Astrocyte (in vitro differentiated cells and primary cell): ENCODE results near the gene CELF2. TPM values are rescaled to one million over a fixed set of nuclear protein-coding genes. Genes with fewer than 3 reads are reported as not detected.

Experiments
- DNase-seq: peaks from one replicate; pipeline ENCODE4 v3.0.0-alpha.2; 2010; ENCODE audit warnings: low read depth
- FAIRE-seq: peaks from 2 replicates; lab custom pipeline; 2011; peaks lifted over from hg19 to GRCh38; lab: Jason Lieb, UNC
- H2AFZ ChIP-seq: 2 replicates; pipeline ENCODE4 v1.6.0; 2012; ENCODE audit warnings: low read depth, low read length, inconsistent platforms
- H3K27ac ChIP-seq: 2 replicates; pipeline ENCODE4 v1.5.1; 2011; ENCODE audit warnings: low read depth, low read length, inconsistent platforms
- H3K27me3 ChIP-seq: 2 replicates; pipeline ENCODE4 v1.6.0; 2011; ENCODE audit warnings: low read length, inconsistent platforms; ENCODE audit not compliant: insufficient read depth
- H3K36me3 ChIP-seq: 2 replicates; pipeline ENCODE4 v1.5.1; 2011; ENCODE audit warnings: low read length, inconsistent platforms; ENCODE audit not compliant: insufficient read depth
- H3K4me1 ChIP-seq: 2 replicates; pipeline ENCODE4 v1.5.1; 2011; ENCODE audit warnings: low read length, inconsistent platforms; ENCODE audit not compliant: insufficient read depth
- H3K4me2 ChIP-seq: 2 replicates; pipeline ENCODE4 v1.6.0; 2012; ENCODE audit warnings: low read length, inconsistent platforms
- H3K4me3 ChIP-seq: 2 replicates; pipeline ENCODE4 v1.5.1; 2011; ENCODE audit warnings: low read depth, mild to moderate bottlenecking, low read length, inconsistent platforms; ENCODE audit not compliant: insufficient read depth
- H3K79me2 ChIP-seq: 2 replicates; pipeline ENCODE4 v1.6.0; 2012; ENCODE audit warnings: mild to moderate bottlenecking, low read length, inconsistent platforms; ENCODE audit not compliant: insufficient read depth
- H3K9ac ChIP-seq: 2 replicates; pipeline ENCODE4 v1.6.0; 2012; ENCODE audit warnings: mild to moderate bottlenecking, low read length, inconsistent platforms
- H3K9me3 ChIP-seq: 2 replicates; pipeline ENCODE4 v1.5.1; 2012; ENCODE audit warnings: low read depth, mild to moderate bottlenecking, low read length, inconsistent platforms; ENCODE audit not compliant: insufficient read depth
- H4K20me1 ChIP-seq: 2 replicates; pipeline ENCODE4 v1.6.0; 2012; ENCODE audit warnings: low read length, inconsistent platforms; ENCODE audit not compliant: insufficient read depth
- H3K27ac Mint-ChIP-seq: one replicate; pipeline ENCODE4 v1.8.0; 2021; ENCODE audit warnings: mild to moderate bottlenecking, mixed read lengths; ENCODE audit not compliant: unreplicated experiment
- H3K27me3 Mint-ChIP-seq: one replicate; pipeline ENCODE4 v1.8.0; 2021; ENCODE audit warnings: low read depth, mixed read lengths; ENCODE audit not compliant: unreplicated experiment
- H3K36me3 Mint-ChIP-seq: one replicate; pipeline ENCODE4 v1.8.0; 2021; ENCODE audit warnings: low read depth, mixed read lengths; ENCODE audit not compliant: unreplicated experiment
- H3K4me1 Mint-ChIP-seq: one replicate; pipeline ENCODE4 v1.8.0; 2021; ENCODE audit warnings: low read depth, mixed read lengths; ENCODE audit not compliant: unreplicated experiment
- H3K4me3 Mint-ChIP-seq: one replicate; pipeline ENCODE4 v1.8.0; 2021; ENCODE audit warnings: mild to moderate bottlenecking, moderate library complexity, mixed read lengths; ENCODE audit not compliant: unreplicated experiment
- H3K9me3 Mint-ChIP-seq: one replicate; pipeline ENCODE4 v1.8.0; 2021; ENCODE audit warnings: mild to moderate bottlenecking, mixed read lengths; ENCODE audit not compliant: unreplicated experiment
- CTCF ChIP-seq: IDR thresholded peaks from 2 replicates; pipeline ENCODE4 v1.5.1; 2011; ENCODE audit warnings: low read depth, mild to moderate bottlenecking, inconsistent platforms, low read length, moderate library complexity; ENCODE audit not compliant: insufficient read depth
- EZH2 ChIP-seq: IDR thresholded peaks from 2 replicates; pipeline ENCODE4 v1.6.1; 2012; ENCODE audit warnings: mild to moderate bottlenecking, low read length, inconsistent platforms; ENCODE audit not compliant: insufficient read depth
- total RNA-seq: library from RNA; stranded (reverse); gene quantifications from 2 replicates; pipeline ENCODE4 v1.2.1, GENCODE V29; 2021

The CELF2 gene
- total RNA-seq, 1 donor from 2014 or later: 76.1 TPM

GRCh38 chr10:11305825-11306593 lies 288.3 kb downstream of the CELF2 start:
- Mint-ChIP-seq H3K36me3 (peaks cover 48% of the 10 kb centered on the region), H3K27me3 (no peaks in the 10 kb centered on the region), H3K4me3 (no peak overlapping the region), H3K4me1 (no peaks in the 10 kb centered on the region), H3K9me3 (peaks cover 11% of the 10 kb centered on the region), H3K27ac (no peak overlapping the region)
- Histone ChIP-seq H3K4me3 (no peak overlapping the region), H3K9ac (no peak overlapping the region), H3K36me3 (no peaks in the 10 kb centered on the region), H4K20me1 (no peaks in the 10 kb centered on the region), H2AFZ (no peak overlapping the region), H3K9me3 (peaks cover 3% of the 10 kb centered on the region), H3K79me2 (no peaks in the 10 kb centered on the region), H3K27ac (no peak overlapping the region), H3K27me3 (no peaks in the 10 kb centered on the region), H3K4me2 (no peak overlapping the region), H3K4me1 (no peaks in the 10 kb centered on the region)
- TF ChIP-seq CTCF (no peak), EZH2 (no peak)
- DNase-seq: no peak
- no peak for FAIRE-seq

- Histone ChIP-seq H3K4me1 (no peaks in the 10 kb centered on the region), H3K4me2 (no peak overlapping the region), H3K36me3 (no peaks in the 10 kb centered on the region), H3K27me3 (no peaks in the 10 kb centered on the region), H3K79me2 (no peaks in the 10 kb centered on the region), H2AFZ (no peak overlapping the region), H3K9me3 (peaks cover 3% of the 10 kb centered on the region), H4K20me1 (no peaks in the 10 kb centered on the region), H3K27ac (no peak overlapping the region), H3K4me3 (no peak overlapping the region), H3K9ac (no peak overlapping the region)
- TF ChIP-seq EZH2 (no peak), CTCF (no peak)
- Mint-ChIP-seq H3K27ac (no peak overlapping the region), H3K36me3 (peaks cover 51% of the 10 kb centered on the region), H3K9me3 (peaks cover 14% of the 10 kb centered on the region), H3K4me1 (no peaks in the 10 kb centered on the region), H3K4me3 (no peak overlapping the region), H3K27me3 (no peaks in the 10 kb centered on the region)
- no peak for DNase-seq
- FAIRE-seq: no peak
Observed at GRCh38 chr10:11307004-11307403, 289.3 kb downstream of the CELF2 start.

GRCh38 chr10:11307937-11308336 lies 290.3 kb downstream of the CELF2 start:
- Mint-ChIP-seq H3K27ac (no peak overlapping the region), H3K9me3 (peaks cover 14% of the 10 kb centered on the region), H3K4me1 (no peaks in the 10 kb centered on the region), H3K36me3 (peaks cover 54% of the 10 kb centered on the region), H3K27me3 (no peaks in the 10 kb centered on the region), H3K4me3 (no peak overlapping the region)
- no peak overlapping the region for H3K27ac ChIP-seq
- H3K9ac ChIP-seq: no peak overlapping the region
- no peak for TF ChIP-seq EZH2
- TF ChIP-seq CTCF: no peak
- no peak overlapping the region for H3K4me2 ChIP-seq
- peaks cover 3% of the 10 kb centered on the region for H3K9me3 ChIP-seq
- no peak for FAIRE-seq
- H3K27me3 ChIP-seq: no peaks in the 10 kb centered on the region
- no peak for DNase-seq
- H2AFZ ChIP-seq: no peak overlapping the region
- H4K20me1 ChIP-seq: no peaks in the 10 kb centered on the region
- no peaks in the 10 kb centered on the region for H3K36me3 ChIP-seq
- no peaks in the 10 kb centered on the region for H3K4me1 ChIP-seq
- no peak overlapping the region for H3K4me3 ChIP-seq
- H3K79me2 ChIP-seq: no peaks in the 10 kb centered on the region
